VCaP (cell line): Measurements from ENCODE around the gene MECP2.

Source experiments
- H3K27ac ChIP-seq: fragments of 450-650 bp; 2 replicates; pipeline ENCODE4 v1.5.1; 2017
- CTCF ChIP-seq: fragments of 450-650 bp; conservative IDR thresholded peaks from 2 replicates; pipeline ENCODE4 v1.5.1; 2017; ENCODE audit warnings: mild to moderate bottlenecking, moderate library complexity

MECP2 gene

DNA sequence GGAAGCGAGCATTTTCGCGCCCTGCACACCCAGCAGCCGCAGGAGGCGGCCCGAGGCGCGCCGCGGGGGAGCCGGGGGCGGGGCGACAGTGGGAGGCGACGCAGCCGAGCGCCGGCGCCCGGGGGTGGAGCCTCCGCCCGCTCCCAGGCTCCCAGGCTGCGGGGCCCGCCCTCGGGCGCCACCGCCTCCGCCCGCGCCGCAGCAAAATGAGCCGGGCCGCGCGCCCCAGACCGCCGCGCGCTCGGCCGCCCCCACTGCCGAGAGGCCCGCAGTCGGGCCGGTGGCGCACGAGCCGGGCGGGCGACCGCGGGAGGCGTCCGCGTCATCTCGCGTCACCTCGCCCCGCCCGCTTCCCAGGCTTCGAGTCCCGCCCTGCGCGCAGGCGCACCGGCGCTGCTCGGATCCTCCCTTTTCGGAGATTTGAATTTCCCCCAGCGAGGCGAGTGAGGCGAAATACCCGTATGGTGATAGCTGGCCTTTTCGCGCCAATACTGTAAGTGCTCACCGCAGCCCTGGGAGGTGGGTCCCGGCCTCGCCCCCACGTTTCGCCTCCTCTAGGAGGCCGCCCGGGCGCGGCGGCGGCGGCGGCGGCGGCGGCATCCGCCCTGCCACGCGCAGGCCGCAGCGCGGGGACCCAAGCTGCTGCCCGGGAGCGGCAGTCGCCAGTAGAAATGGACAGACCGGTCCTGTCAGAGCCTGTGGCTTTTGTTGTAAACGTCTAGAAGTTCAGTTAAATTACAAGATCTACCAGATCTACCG is 125.0 kb downstream of the MECP2 start, which contains the start of gene TMEM187:
TMEM187 (plus strand) TSS at position 387 of the 759 bp plus-strand sequence. CDS start 9,309 bp downstream, outside the sequence.
- TF ChIP-seq CTCF, result no peak
- H3K27ac ChIP-seq, result peak within 1 kb of the TSS; percentile 98
